ENCODE data around the gene PIAS3.
"Not testable (repeated sequence)": the region's sequence is repeated elsewhere in the genome, so short reads cannot be mapped to it uniquely, and the experiment has no call there.

PIAS3 gene

DNA sequence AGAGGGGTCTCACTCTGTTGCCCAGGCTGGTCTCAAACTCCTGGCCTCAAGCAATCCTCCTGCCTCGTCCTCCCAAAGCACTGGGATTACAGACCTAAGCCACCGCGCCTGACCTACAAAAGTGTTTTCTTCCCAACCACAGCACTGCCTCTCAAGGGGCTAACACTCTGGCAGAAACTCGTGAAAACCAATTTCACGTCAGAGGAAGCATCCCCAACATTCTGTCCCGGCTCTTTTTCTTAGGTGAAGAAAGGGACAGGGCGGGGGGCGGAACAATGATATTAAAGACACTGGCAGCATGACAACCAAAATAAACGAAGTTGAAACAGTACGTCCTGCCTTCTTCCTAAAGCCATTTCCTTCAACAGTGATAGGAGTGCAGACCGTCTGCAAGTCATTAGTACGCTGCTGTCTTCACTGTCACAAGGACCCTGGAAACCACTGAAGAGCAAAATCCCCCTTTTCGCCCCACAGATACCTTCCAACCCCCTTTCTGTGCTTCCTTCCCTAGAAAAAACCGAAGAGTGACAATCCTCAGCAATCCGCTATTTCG is 36.0 kb downstream of the PIAS3 start:
- DNase-seq, result not testable (repeated sequence)

GRCh38 chr1:145818095-145818494 is 40.8 kb downstream of the PIAS3 start:
- DNase-seq, result not testable (repeated sequence)

DNA sequence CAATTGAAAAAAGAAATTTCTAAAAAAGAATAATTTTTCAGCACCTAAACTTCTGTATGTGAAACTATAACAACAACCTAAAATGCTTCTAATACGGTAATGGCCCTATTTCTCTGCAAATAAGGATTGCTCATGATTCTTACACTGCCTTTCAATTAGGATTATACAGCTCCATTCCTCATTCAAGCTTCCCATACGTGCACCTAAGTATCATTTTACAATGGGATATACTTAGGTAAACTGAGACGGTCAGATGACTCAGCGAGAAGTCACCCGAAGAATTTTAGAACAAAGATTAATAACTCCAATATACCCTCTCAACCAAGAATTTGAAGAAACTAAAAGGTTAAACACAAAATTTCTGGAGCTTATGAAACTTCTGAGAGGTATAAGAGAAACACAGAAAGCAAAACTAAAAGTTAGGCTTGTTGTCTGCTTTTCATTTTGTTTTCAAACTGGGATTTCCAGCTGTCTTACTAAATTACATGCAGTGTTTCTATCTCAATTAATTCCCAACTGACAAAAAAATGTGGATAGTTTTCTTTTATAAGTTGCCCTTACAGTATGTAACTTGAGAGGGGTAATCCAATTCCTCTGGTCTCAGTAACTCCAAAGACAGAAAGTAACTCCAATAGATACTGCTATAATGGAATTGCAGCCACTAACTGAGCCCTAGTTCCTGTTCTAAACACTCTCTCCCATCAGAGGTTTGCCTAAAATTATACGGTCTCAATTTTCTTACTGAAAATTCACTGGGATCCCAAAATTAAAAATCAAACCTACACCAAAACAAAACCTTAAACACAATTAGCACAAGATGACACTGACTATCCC is 45.7 kb downstream of the PIAS3 start:
- not testable (repeated sequence) for DNase-seq

GRCh38 chr1:145806844-145807243 is 52.0 kb downstream of the PIAS3 start:
- no peak for DNase-seq

DNA sequence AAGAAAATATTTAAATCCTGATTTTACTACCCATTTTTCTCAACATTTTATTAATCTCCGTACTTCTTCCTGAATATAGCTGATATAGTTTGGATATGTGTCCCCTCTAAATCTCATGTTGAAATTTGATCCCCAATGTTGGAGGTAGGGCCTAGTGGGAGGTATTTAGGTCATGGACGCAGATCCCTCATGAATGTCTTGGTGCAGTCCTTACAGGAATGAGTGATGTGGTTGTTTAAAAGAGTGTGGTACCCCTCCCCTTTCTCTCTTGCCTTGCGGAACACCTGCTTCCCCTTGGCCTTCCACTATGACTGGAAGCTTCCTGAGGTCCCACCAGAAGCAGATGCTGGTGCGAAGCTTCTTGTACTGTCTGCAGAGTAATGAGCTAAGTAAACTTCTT is 52.5 kb downstream of the PIAS3 start:
- DNase-seq, result no peak

- DNase-seq, result no peak
Measured at GRCh38 chr1:145805057-145805456, 53.8 kb downstream of the PIAS3 start.

- DNase-seq, result no peak
Measured at GRCh38 chr1:145804235-145805045, 54.4 kb downstream of the PIAS3 start.

DNA sequence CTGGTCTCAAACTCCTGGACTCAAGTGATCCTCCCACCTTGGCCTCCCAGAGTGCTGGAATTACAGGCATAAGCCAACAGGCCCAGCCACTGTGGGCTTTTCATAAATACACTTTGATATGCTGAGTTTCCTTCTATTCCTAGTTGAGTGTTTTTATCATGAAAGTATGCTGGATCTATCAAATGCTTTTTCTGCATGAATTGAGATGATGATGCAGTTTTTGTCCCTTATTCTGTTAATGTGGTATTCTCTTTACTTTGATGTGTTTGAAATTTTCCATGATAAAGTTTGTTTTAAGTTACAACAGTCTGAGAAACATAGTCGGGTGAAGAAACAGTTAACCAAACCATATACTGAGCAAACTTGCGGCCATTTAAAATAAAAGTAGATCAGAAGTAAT is 59.1 kb downstream of the PIAS3 start:
- no peak for DNase-seq
